GM19193 (cell line): ENCODE measurements around the gene HLA-DPA1.
A peak's percentile ranks its signal among the peaks of the same experiment; 100 is the strongest.

Experiments
- POLR2A ChIP-seq: IDR thresholded peaks from 4 replicates; pipeline ENCODE4 v1.6.1; 2011; ENCODE audit not compliant: insufficient read depth, insufficient read length; ENCODE audit errors: extremely low read depth

HLA-DPA1 gene

DNA sequence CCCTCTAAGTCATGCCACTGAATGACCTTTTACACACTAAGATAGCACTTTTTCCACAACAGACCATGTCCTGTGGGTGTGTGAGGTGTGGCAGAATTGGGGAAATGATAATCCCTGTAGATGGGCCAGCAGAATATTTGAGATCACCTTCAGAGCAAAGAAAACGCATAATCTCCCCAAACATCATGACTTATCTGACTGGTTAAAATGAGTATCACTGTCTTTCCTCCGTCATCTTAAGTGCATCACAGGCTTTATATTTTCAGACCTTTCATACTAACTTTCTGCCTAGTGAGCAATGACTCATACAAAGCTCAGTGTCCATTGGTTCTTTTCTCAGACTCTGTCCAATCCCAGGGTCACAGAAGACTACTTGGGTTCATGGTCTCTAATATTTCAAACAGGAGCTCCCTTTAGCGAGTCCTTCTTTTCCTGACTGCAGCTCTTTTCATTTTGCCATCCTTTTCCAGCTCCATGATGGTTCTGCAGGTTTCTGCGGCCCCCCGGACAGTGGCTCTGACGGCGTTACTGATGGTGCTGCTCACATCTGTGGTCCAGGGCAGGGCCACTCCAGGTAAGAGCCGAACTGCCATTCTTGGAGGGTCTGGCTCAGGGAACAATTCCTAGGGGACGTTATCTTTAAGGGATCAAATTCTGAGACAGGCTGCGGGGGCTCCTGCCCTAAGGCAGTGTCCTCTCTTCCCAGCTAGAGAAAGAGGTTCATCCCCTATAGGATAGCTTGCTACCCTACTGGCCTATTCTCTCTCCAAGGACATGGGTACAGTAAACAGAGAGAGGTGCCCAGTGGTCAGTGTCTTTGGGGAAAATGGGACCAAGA lies 2.3 kb upstream of the HLA-DPA1 start, which contains the start of gene HLA-DPB1:
HLA-DPB1 (plus strand) TSS at position 423 of the 838 bp plus-strand sequence; CDS start at position 475, 52 bp downstream.
- TF ChIP-seq POLR2A: peak; percentile 76

DNA sequence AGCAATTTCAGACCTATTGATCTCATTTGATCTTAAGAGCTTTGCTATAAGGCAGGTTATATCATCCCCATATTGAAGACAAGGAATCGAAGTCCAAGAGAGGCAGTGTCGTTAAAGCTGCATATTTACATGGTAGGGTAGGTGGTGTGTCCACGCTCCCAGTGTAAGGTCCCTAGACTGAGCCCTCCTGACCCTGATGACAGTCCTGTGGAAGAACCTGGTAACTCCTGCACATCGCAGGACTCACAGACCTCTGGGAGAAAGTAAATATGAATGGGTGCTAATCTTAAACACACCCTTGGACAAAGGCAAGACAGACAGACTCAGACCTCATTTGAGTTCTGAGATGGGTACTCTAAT lies 1.7 kb upstream of the HLA-DPA1 start:
- TF ChIP-seq POLR2A: no peak

DNA sequence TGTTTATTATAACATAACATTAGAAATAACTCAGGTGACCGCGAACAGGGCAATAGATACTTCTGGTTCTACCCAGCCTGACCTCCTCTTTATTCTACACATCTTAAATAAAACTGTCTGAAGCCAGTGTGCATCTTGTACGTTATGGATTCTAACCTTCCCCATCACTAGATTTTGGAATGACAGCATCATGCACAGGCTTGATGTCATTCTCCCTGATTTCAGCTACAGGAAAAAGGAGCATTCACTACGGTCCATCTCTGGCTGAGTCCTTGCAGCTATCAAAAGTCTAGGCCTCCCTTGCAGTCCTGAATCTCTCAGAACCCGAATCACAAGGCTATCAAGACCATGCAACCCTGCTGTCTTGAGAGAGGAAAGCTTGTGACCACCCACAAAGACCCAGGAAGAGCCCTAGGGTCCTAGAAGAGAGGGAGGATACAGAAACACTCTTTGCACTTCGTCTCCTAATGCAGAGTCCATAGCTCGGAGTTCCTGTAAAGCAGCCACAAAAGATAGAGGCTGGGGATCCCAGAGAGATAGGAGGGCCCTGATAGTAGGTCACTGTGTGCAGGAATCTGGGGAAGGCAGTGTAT lies 845 bp downstream of the HLA-DPA1 start:
- no peak for TF ChIP-seq POLR2A

DNA sequence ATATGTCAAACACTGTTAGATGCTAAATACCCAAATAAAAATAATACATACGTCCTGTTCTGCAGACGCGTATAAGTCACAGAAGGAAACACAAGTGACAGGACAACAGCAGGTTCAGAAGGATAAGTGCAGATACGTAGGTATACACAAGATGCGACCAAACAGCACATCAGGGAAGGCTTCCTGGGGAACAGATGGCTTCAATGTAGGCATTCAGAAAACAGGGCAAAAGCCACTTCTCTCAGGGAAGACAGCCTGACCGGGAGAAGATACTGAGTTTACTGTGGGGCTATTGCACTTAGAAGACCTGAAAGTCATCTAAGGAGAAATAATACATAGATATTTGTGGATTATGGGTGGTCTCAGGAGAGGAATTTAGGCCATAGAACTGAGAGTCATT lies 1.9 kb downstream of the HLA-DPA1 start:
- TF ChIP-seq POLR2A: no peak

DNA sequence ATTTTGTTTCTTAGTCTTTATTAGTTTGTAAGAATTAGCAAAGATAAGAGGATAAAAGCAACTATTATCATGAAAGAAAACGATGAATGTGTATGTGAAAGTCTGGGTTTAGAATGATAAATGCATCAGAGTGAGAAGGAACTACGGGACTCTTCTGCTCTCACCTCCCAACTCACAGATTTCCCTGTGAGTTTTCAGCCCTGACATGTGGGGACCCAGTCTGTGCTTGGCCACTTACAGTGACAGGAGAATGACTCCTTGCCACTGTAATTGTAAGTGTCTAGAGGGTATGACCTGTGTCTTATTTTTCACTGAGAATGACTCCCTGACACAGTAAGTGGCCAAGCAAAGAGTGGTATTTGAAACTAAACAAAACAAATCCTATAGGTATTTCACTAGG lies 2.5 kb downstream of the HLA-DPA1 start:
- TF ChIP-seq POLR2A: no peak

DNA sequence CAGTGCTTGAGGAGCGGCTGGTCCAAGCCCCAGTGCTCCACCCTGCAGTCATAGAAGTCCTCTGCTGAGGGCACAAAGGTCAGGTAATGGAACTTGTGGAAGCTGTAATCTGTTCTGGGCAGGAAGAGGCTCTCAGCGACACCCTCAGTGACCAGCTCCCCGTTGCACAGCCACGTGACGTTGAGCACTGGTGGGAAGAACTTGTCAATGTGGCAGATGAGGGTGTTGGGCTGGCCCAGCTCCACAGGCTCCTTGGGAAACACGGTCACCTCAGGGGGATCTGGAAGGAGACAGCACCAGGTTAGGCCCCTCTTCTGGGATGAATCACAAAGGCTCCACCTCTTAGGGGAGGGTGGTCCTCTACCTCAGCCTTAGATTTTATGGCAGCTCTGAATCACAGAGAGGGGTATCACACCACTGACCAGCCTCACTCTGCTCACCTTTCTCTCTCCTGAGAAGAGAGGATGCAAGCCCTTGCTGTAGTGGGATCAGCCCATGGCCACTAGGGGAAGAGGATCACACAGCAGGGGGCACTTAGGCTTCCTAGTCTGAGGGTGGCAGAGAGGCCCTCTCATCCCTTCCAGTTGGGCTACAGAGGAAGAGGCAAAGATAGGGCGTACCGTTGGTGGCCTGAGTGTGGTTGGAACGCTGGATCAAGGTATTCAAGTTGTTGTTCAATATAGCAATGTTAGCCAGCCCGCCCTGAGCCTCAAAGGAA lies 4.3 kb downstream of the HLA-DPA1 start:
- TF ChIP-seq POLR2A: no peak

DNA sequence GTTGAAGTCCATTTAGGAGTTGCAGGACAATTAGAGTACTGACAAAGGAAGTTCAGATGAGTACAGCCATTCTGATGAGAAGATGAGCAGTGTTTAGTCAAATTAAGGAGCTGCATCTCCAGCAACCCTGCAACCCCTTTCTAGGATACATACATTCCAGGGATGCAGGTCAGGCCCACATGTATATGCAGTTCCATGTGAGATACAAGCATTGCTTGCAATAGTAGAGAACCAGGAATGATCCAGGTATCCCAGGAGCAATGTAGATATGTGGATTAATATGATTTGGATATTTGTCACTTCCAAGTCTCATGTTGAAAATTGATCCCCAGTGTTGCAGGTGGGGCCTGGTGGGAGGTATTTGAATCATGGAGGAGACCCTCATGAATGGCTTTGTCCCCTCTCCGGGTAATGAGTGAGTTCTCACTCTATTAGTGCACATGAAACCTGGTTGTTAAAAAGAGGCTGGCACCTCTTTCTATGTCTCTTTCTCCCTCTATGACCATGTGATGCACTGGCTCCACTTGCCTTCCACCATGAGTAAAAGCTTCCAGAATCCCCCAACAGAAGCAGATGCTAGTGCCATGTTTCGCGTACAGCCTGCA lies 6.4 kb downstream of the HLA-DPA1 start:
- no peak for TF ChIP-seq POLR2A

DNA sequence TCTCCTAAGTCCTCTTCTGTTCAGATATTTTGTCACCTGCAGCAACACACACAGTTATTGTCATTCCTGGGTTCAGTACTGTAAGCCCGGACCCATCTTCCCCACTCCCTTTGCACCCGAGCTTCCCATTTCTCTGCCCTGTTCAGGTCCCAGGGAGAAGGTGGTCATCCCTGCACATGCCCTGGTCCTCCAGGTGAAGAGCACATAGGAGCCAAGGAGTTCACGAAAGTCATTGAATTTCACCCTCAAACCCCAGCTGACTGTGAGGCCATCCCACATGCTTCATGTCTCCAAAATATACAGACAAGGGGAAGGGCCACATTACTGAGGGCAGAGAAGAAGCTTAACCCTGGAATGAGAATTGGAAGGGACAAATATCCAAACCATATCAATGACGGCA lies 8.1 kb downstream of the HLA-DPA1 start:
- no peak for TF ChIP-seq POLR2A

DNA sequence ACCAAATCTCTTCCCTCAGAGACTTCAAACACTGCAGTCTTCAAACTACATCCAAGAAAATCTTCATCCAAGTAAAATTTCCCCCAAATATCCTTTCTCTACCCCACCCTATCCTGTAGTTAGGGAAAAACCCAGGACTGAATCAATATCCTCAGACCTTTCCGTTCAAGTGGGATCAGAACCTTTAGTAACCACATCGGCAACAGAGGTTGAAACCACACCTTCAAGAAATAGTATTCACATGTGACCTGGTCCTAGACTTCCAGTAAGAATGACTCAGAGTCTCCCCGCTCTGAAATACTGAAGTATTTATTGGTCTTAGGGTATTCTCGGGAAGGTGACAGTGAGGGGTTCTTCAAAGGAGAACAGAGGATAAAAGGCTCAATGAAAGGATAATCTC lies 8.7 kb downstream of the HLA-DPA1 start:
- TF ChIP-seq POLR2A: no peak

DNA sequence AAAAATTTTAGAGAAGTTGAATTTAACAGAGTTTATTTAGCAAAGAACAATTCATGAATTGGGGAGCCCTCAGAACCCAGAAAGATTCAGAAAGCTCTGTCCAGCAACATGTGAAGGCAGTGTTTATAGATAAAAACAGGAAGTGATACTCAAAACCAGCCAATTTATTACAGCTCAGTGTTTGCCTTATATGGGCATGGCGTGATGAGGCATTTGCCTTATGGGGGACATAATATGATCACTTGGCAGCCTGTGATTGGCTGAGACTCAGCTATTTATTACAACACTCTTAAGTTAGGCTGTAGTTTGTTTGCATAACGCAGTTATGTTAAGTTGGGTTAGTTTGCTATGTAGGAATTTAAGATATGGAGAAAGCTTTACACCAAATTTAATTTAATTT lies 11.5 kb downstream of the HLA-DPA1 start:
- no peak for TF ChIP-seq POLR2A

DNA sequence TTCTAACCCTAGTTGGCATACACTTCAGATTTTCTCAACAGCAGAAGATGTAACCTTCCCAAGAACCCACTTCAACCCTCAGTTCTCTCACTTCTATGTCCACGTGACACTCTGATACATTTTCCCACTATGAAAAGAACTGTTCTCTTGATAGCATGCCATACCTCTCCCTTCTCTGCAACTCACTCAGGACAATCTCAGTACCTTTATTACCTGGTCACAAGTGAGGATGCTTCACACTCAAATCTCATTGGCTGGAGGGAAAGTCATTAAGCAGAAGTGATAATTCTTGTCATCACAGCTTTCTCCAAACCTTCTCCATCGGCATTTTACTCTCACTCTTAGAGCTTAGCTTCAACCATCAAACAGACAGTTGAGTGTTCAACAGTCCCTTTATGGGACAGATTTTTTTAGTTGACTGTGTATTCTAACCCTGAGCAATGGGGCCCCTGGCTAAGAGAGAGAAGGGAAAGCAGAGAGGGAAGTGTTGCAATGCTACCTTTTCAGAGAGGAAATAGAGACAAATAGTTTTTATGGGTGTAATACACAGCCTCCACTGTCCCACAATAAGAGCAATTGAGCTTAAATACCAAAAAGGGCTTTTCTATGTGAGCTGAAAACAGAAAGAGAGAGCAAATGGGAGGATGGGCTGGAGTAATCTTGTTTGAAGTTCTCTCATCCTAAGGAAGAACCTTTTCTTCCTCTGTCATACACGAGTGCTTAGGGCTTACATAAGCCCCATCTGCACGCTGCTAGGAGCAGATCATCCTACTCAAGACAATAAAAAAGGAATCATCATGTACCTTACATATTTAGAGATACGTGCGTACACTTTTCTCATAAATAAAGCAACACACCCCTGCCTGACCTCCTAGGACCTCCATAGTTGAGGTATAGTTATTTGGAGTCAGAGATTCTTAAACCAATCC lies 16.0 kb downstream of the HLA-DPA1 start:
- no peak for TF ChIP-seq POLR2A

DNA sequence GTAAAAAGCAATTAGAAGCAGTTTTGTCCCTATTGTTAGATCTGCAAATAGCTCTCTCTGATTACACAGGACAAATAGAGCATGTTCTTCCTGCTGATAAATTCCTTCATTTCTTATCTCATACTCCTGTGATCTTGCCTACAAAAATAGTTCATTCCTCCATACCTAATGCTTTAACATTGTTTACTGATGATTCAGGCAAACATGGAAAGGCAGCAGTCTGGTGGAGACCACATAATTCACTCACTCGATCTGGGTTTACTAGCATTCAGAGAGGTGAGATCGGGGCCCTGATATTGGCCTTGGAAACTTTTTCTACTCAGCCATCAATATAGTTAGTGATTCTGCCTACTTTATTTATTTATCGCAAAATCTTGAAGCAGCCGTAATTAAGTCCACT lies 20.2 kb downstream of the HLA-DPA1 start:
- no peak for TF ChIP-seq POLR2A

DNA sequence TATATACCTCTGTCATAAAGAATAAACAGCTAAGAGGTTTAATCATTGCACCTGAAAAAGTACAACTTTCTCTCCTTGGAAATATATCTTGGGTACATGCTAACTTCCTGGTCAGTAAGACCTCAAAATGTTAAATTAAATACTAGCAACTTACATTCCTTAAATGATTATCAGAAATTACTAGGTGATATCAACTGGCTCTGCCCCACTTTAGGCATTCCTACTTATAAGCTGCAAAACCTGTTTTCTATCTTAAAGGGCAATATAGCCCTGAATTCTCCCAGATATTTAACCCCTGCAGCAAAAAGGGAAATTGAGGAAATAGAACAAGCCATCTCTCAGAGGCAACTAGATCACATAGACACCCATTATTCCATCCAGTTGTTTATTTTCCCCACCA lies 20.8 kb downstream of the HLA-DPA1 start:
- TF ChIP-seq POLR2A: no peak
